ENCODE results near the gene SPECC1L.

SPECC1L gene

GRCh38 chr22:24404561-24405275, 134.1 kb downstream of the SPECC1L start:
- no peak for DNase-seq

- no peak for DNase-seq
Measured at GRCh38 chr22:24405631-24406321, 135.1 kb downstream of the SPECC1L start.

- no peak for DNase-seq
Measured at GRCh38 chr22:24406322-24407277, 136.0 kb downstream of the SPECC1L start.

- DNase-seq = no peak
Measured at GRCh38 chr22:24407278-24407665, 136.6 kb downstream of the SPECC1L start.

- DNase-seq = no peak
Measured at GRCh38 chr22:24407884-24408283, 137.3 kb downstream of the SPECC1L start.

- no peak for DNase-seq
Measured at GRCh38 chr22:24408630-24409029, 138.0 kb downstream of the SPECC1L start.

GRCh38 chr22:24409707-24410106, 139.1 kb downstream of the SPECC1L start:
- no peak for DNase-seq

- no peak for DNase-seq
Measured at GRCh38 chr22:24410110-24410856, 139.7 kb downstream of the SPECC1L start.

- no peak for DNase-seq
Measured at GRCh38 chr22:24411256-24412004, 140.8 kb downstream of the SPECC1L start.

GRCh38 chr22:24412274-24412673, 141.6 kb downstream of the SPECC1L start:
- DNase-seq = no peak

GRCh38 chr22:24413271-24413670, 142.6 kb downstream of the SPECC1L start:
- no peak for DNase-seq

GRCh38 chr22:24413736-24414385, 143.2 kb downstream of the SPECC1L start:
- DNase-seq = no peak

GRCh38 chr22:24414523-24414922, 143.9 kb downstream of the SPECC1L start:
- no peak for DNase-seq

GRCh38 chr22:24414984-24415945, 144.6 kb downstream of the SPECC1L start:
- DNase-seq = no peak

GRCh38 chr22:24416095-24416494, 145.5 kb downstream of the SPECC1L start:
- no peak for DNase-seq

GRCh38 chr22:24416611-24417010, 146.0 kb downstream of the SPECC1L start:
- no peak for DNase-seq

GRCh38 chr22:24417200-24417599, 146.6 kb downstream of the SPECC1L start:
- DNase-seq = no peak

- DNase-seq = no peak
Measured at GRCh38 chr22:24417901-24418641, 147.4 kb downstream of the SPECC1L start.

GRCh38 chr22:24418786-24419474, 148.3 kb downstream of the SPECC1L start:
- no peak for DNase-seq
